Measurements from ENCODE around the gene ATP11C.

The ATP11C gene

DNA sequence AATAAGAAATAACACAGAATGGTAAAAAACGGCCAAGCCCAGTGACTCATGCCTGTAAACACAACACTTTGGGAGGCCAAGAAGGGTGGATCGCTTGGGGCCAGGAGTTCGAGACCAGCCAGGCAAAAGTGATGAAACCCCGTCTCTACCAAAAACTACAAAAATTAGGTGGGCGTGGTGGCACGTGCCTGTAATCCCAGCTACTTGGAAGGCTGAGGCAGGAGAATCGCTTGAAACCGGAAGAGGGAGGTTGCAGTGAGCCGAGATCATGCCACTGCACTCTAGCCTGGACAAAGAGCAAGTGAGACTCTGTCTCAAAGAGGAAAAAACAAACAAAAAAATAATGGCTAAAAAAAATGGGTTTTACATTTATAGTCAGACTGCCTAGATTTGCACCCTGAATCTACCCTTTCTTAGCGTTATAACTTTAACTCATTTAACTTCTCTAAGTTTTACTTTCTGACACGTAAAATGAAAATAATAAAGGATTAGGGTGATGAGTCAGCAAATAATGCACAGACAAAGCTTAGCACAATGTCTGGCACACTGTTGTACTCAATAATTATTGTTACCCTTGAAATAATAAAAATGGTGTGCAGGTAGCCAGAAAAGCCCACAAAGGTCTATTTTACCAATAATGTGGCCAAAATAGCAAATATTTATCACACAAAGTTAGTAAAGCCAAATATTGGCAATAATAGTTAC, 55.0 kb downstream of the ATP11C start:
- H3K4me2 ChIP-seq: no peak overlapping the region
- no peaks in the 10 kb centered on the region for H4K20me1 ChIP-seq (ENCODE audit: insufficient read depth)
- H2AFZ ChIP-seq (ENCODE audit: low read depth): no peak overlapping the region
- H3K4me3 ChIP-seq (IDR thresholded peaks at IDR 0.05; ENCODE audit: insufficient read depth, low read depth, low read length): no peak overlapping the region
- H3K36me3 ChIP-seq (ENCODE audit: insufficient read depth): no peaks in the 10 kb centered on the region
- H3K79me2 ChIP-seq (ENCODE audit: insufficient read depth, low read depth): peaks cover 4% of the 10 kb centered on the region; the same call in 1 of the 2 replicates
- TF ChIP-seq, protein P1, sequence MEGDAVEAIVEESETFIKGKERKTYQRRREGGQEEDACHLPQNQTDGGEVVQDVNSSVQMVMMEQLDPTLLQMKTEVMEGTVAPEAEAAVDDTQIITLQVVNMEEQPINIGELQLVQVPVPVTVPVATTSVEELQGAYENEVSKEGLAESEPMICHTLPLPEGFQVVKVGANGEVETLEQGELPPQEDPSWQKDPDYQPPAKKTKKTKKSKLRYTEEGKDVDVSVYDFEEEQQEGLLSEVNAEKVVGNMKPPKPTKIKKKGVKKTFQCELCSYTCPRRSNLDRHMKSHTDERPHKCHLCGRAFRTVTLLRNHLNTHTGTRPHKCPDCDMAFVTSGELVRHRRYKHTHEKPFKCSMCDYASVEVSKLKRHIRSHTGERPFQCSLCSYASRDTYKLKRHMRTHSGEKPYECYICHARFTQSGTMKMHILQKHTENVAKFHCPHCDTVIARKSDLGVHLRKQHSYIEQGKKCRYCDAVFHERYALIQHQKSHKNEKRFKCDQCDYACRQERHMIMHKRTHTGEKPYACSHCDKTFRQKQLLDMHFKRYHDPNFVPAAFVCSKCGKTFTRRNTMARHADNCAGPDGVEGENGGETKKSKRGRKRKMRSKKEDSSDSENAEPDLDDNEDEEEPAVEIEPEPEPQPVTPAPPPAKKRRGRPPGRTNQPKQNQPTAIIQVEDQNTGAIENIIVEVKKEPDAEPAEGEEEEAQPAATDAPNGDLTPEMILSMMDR (conservative IDR thresholded peaks at IDR 0.05; ENCODE audit: low read depth, low read length): no peak
- no peak overlapping the region for H3K27ac ChIP-seq
- no peak overlapping the region for H3K9ac ChIP-seq
- no peaks in the 10 kb centered on the region for H3K27me3 ChIP-seq (ENCODE audit: insufficient read depth, low read depth)
- H3K4me1 ChIP-seq (ENCODE audit: low read depth, poor library complexity, severe bottlenecking): no peaks in the 10 kb centered on the region

- no peaks in the 10 kb centered on the region for H3K36me3 ChIP-seq (ENCODE audit: insufficient read depth)
- H3K4me1 ChIP-seq (ENCODE audit: low read depth, poor library complexity, severe bottlenecking): no peaks in the 10 kb centered on the region
- H3K27ac ChIP-seq: no peak overlapping the region
- H3K79me2 ChIP-seq (ENCODE audit: insufficient read depth, low read depth): no peaks in the 10 kb centered on the region; the same call in 1 of the 2 replicates
- no peak overlapping the region for H3K4me2 ChIP-seq
- H3K4me3 ChIP-seq (IDR thresholded peaks at IDR 0.05; ENCODE audit: insufficient read depth, low read depth, low read length): no peak overlapping the region
- no peaks in the 10 kb centered on the region for H4K20me1 ChIP-seq (ENCODE audit: insufficient read depth)
- no peak overlapping the region for H2AFZ ChIP-seq (ENCODE audit: low read depth)
- H3K27me3 ChIP-seq (ENCODE audit: insufficient read depth, low read depth): no peaks in the 10 kb centered on the region
- TF ChIP-seq, protein P1 (conservative IDR thresholded peaks at IDR 0.05; ENCODE audit: low read depth, low read length): no peak
- H3K9ac ChIP-seq: no peak overlapping the region
These were observed 57.0 kb downstream of the ATP11C start for GRCh38 chrX:139875841-139876240.

- H3K9ac ChIP-seq: no peak overlapping the region
- no peak overlapping the region for H3K4me3 ChIP-seq (IDR thresholded peaks at IDR 0.05; ENCODE audit: insufficient read depth, low read depth, low read length)
- no peaks in the 10 kb centered on the region for H4K20me1 ChIP-seq (ENCODE audit: insufficient read depth)
- H3K4me1 ChIP-seq (ENCODE audit: low read depth, poor library complexity, severe bottlenecking): peaks cover 22% of the 10 kb centered on the region
- H2AFZ ChIP-seq (ENCODE audit: low read depth): no peak overlapping the region
- no peaks in the 10 kb centered on the region; the same call in 1 of the 2 replicates for H3K79me2 ChIP-seq (ENCODE audit: insufficient read depth, low read depth)
- H3K4me2 ChIP-seq: no peak overlapping the region
- TF ChIP-seq, protein P1 (conservative IDR thresholded peaks at IDR 0.05; ENCODE audit: low read depth, low read length): no peak
- H3K27ac ChIP-seq: no peak overlapping the region
- no peaks in the 10 kb centered on the region for H3K36me3 ChIP-seq (ENCODE audit: insufficient read depth)
- no peaks in the 10 kb centered on the region for H3K27me3 ChIP-seq (ENCODE audit: insufficient read depth, low read depth)
These were observed 63.1 kb downstream of the ATP11C start for GRCh38 chrX:139869796-139870195.

GRCh38 chrX:139864640-139865039, 68.2 kb downstream of the ATP11C start:
- H3K27me3 ChIP-seq (ENCODE audit: insufficient read depth, low read depth): no peaks in the 10 kb centered on the region
- no peak overlapping the region for H2AFZ ChIP-seq (ENCODE audit: low read depth)
- no peak overlapping the region for H3K9ac ChIP-seq
- H3K4me3 ChIP-seq (IDR thresholded peaks at IDR 0.05; ENCODE audit: insufficient read depth, low read depth, low read length): no peak overlapping the region
- no peaks in the 10 kb centered on the region; the same call in 1 of the 2 replicates for H3K79me2 ChIP-seq (ENCODE audit: insufficient read depth, low read depth)
- TF ChIP-seq, protein P1 (conservative IDR thresholded peaks at IDR 0.05; ENCODE audit: low read depth, low read length): no peak
- H3K27ac ChIP-seq: no peak overlapping the region
- H3K4me1 ChIP-seq (ENCODE audit: low read depth, poor library complexity, severe bottlenecking): peaks cover 24% of the 10 kb centered on the region
- no peaks in the 10 kb centered on the region for H3K36me3 ChIP-seq (ENCODE audit: insufficient read depth)
- no peaks in the 10 kb centered on the region for H4K20me1 ChIP-seq (ENCODE audit: insufficient read depth)
- H3K4me2 ChIP-seq: no peak overlapping the region
